ENCODE measurements around the gene RHOU.

Gene RHOU

GRCh38 chr1:228760979-228761378, 25.7 kb downstream of the RHOU start:
- TF ChIP-seq GATA3 (IDR thresholded peaks at IDR 0.05; ENCODE audit: low read depth, low read length), result no peak
- no peak for TF ChIP-seq GATA2 (IDR thresholded peaks at IDR 0.05; ENCODE audit: low read depth, low read length)

- no peak for TF ChIP-seq GATA3 (IDR thresholded peaks at IDR 0.05; ENCODE audit: low read depth, low read length)
- no peak for TF ChIP-seq GATA2 (IDR thresholded peaks at IDR 0.05; ENCODE audit: low read depth, low read length)
Observed at GRCh38 chr1:228763561-228763960, 28.3 kb downstream of the RHOU start.

- no peak for TF ChIP-seq GATA2 (IDR thresholded peaks at IDR 0.05; ENCODE audit: low read depth, low read length)
- no peak for TF ChIP-seq GATA3 (IDR thresholded peaks at IDR 0.05; ENCODE audit: low read depth, low read length)
Observed at GRCh38 chr1:228765168-228765946, 30.1 kb downstream of the RHOU start.

GRCh38 chr1:228766788-228767187, 31.5 kb downstream of the RHOU start:
- no peak for TF ChIP-seq GATA3 (IDR thresholded peaks at IDR 0.05; ENCODE audit: low read depth, low read length)
- no peak for TF ChIP-seq GATA2 (IDR thresholded peaks at IDR 0.05; ENCODE audit: low read depth, low read length)

- 0 out of 2 replicates have a peak, but pooled peaks have one; percentile 12 for TF ChIP-seq GATA3 (IDR thresholded peaks at IDR 0.05; ENCODE audit: low read depth, low read length)
- TF ChIP-seq GATA2 (IDR thresholded peaks at IDR 0.05; ENCODE audit: low read depth, low read length), result no peak
Observed at GRCh38 chr1:228767636-228768354, 32.5 kb downstream of the RHOU start.

GRCh38 chr1:228768355-228769000, 33.2 kb downstream of the RHOU start:
- TF ChIP-seq GATA3 (IDR thresholded peaks at IDR 0.05; ENCODE audit: low read depth, low read length) (no peak), GATA2 (IDR thresholded peaks at IDR 0.05; ENCODE audit: low read depth, low read length) (peak; percentile 39; the same call in 1 of the 2 replicates)

- no peak for TF ChIP-seq GATA2 (IDR thresholded peaks at IDR 0.05; ENCODE audit: low read depth, low read length)
- TF ChIP-seq GATA3 (IDR thresholded peaks at IDR 0.05; ENCODE audit: low read depth, low read length), result no peak
Observed at GRCh38 chr1:228770779-228771223, 35.5 kb downstream of the RHOU start.

GRCh38 chr1:228772516-228773212, 37.4 kb downstream of the RHOU start:
- no peak for TF ChIP-seq GATA3 (IDR thresholded peaks at IDR 0.05; ENCODE audit: low read depth, low read length)
- no peak for TF ChIP-seq GATA2 (IDR thresholded peaks at IDR 0.05; ENCODE audit: low read depth, low read length)

GRCh38 chr1:228776449-228776848, 41.2 kb downstream of the RHOU start:
- TF ChIP-seq GATA2 (IDR thresholded peaks at IDR 0.05; ENCODE audit: low read depth, low read length), result no peak
- no peak for TF ChIP-seq GATA3 (IDR thresholded peaks at IDR 0.05; ENCODE audit: low read depth, low read length)

- TF ChIP-seq GATA3 (IDR thresholded peaks at IDR 0.05; ENCODE audit: low read depth, low read length) (no peak), GATA2 (IDR thresholded peaks at IDR 0.05; ENCODE audit: low read depth, low read length) (no peak)
Observed at GRCh38 chr1:228777236-228777635, 42.0 kb downstream of the RHOU start.

GRCh38 chr1:228778026-228778425, 42.7 kb downstream of the RHOU start:
- TF ChIP-seq GATA2 (IDR thresholded peaks at IDR 0.05; ENCODE audit: low read depth, low read length) (no peak), GATA3 (IDR thresholded peaks at IDR 0.05; ENCODE audit: low read depth, low read length) (no peak)

GRCh38 chr1:228778466-228778865, 43.2 kb downstream of the RHOU start:
- no peak for TF ChIP-seq GATA3 (IDR thresholded peaks at IDR 0.05; ENCODE audit: low read depth, low read length)
- no peak for TF ChIP-seq GATA2 (IDR thresholded peaks at IDR 0.05; ENCODE audit: low read depth, low read length)

GRCh38 chr1:228778961-228779360, 43.7 kb downstream of the RHOU start:
- no peak for TF ChIP-seq GATA3 (IDR thresholded peaks at IDR 0.05; ENCODE audit: low read depth, low read length)
- no peak for TF ChIP-seq GATA2 (IDR thresholded peaks at IDR 0.05; ENCODE audit: low read depth, low read length)

All from SH-SY5Y (cell line).